ENCODE results near the gene NAPSA. TPM values are rescaled to one million over a fixed set of nuclear protein-coding genes. Genes with fewer than 3 reads are reported as not detected.

NAPSA gene
- total and polyA plus RNA-seq, 2 of the 8 experiments (the other 6 are each of a cell fraction or from before 2014, with no cell fraction given), result 0.71 to 0.73 TPM

DNA sequence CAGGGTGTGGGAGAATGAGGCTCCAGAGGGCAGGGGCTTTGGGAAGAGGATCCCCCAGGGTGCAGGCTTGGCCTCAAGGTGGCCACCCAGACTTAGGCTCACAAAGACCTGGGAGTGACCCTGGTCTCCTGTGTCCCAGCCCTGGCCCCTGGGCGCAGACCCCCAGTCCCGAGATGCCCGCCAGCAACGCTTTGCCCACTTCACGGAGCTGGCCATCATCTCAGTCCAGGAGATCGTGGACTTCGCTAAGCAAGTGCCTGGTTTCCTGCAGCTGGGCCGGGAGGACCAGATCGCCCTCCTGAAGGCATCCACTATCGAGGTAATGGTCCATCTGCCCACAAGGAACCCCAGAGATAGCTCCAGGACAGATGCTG is 13.4 kb upstream of the NAPSA start:
- H3K56ac ChIP-seq (replicated peaks; ENCODE audit: insufficient read length, low read depth, low read length), result no peak overlapping the region
- H3K9ac ChIP-seq (replicated peaks in 1 of 4; ENCODE audit: extremely low read depth in 1 of 4, low read depth in 3 of 4, low read length in 3 of 4), result no peak overlapping the region
- WGBS, 2 experiments (ENCODE audit: extremely low coverage in 1 of 2, insufficient coverage in 1 of 2, insufficient read length in 1 of 2, insufficient replicate concordance in 2 of 2, low coverage in 1 of 2, low lambda C conversion rate in 2 of 2, missing lambda C conversion rate in 1 of 2), result 100% methylated on average over 6 of the region's 10 CpGs; no CpG with 5 or more reads in 1 of the 2 experiments
- peaks cover 5% of the 10 kb centered on the region in 2 experiments for H4K20me1 ChIP-seq (replicated peaks in 1 of 2; ENCODE audit: control insufficient read depth in 1 of 2, insufficient read depth in 2 of 2, low read length in 2 of 2)
- no peak overlapping the region for H3K18ac ChIP-seq (ENCODE audit: extremely low read depth, low read length)
- no peaks in the 10 kb centered on the region; the same call in 1 of the 2 replicates for H3K79me1 ChIP-seq (ENCODE audit: low read depth, low read length)
- no peak overlapping the region for H2BK12ac ChIP-seq (ENCODE audit: low read depth, low read length)
- peaks cover 12 to 43% (median 33%) of the 10 kb centered on the region in 4 experiments for H3K36me3 ChIP-seq (ENCODE audit: control insufficient read depth in 2 of 4, insufficient read depth in 4 of 4, low read length in 3 of 4)
- no peak overlapping the region for H3K27ac ChIP-seq (ENCODE audit: low read depth, low read length)
- no peaks in the 10 kb centered on the region for H3K79me2 ChIP-seq (ENCODE audit: control insufficient read depth in 1 of 2, insufficient read depth in 2 of 2, low read length in 2 of 2)
- no peak overlapping the region for H2BK20ac ChIP-seq (ENCODE audit: low read length)
- no peak overlapping the region for H2BK120ac ChIP-seq (replicated peaks; ENCODE audit: low read depth, low read length)
- H2BK5ac ChIP-seq (ENCODE audit: low read depth, low read length), result no peak overlapping the region
- no peak overlapping the region for H4K91ac ChIP-seq (replicated peaks; ENCODE audit: insufficient read length, low read length)
- H4K8ac ChIP-seq (ENCODE audit: extremely low read depth, insufficient read depth, low read length), result no peak overlapping the region; the same call in 1 of the 2 replicates
- no peak overlapping the region for H3K4ac ChIP-seq (replicated peaks; ENCODE audit: insufficient read length, low read depth, low read length)
- no peak overlapping the region for H3K14ac ChIP-seq (ENCODE audit: insufficient read length)
- H3K27me3 ChIP-seq (replicated peaks in 1 of 4; ENCODE audit: control insufficient read depth in 3 of 4, extremely low read depth in 1 of 4, insufficient read depth in 3 of 4, low read length in 3 of 4), result no peaks in the 10 kb centered on the region
- FAIRE-seq, result no peak
- POLR2A ChIA-PET (ENCODE audit: partially characterized antibody), result no interaction called here
- H3K4me2 ChIP-seq (ENCODE audit: insufficient read depth in 1 of 2, low read depth in 2 of 2, low read length in 2 of 2), result no peak overlapping the region
- peaks cover 2% of the 10 kb centered on the region; the same call in 1 of the 2 replicates for H3K23me2 ChIP-seq (ENCODE audit: low read depth, low read length)
- H2AK5ac ChIP-seq (ENCODE audit: low read depth, low read length), result no peak overlapping the region
- no peak overlapping the region for H2AFZ ChIP-seq (ENCODE audit: low read length)
- no peak overlapping the region for H4K5ac ChIP-seq (ENCODE audit: insufficient read length, low read depth, low read length)
- no peak overlapping the region for H3K23ac ChIP-seq (ENCODE audit: insufficient read length)
- H3K9me3 ChIP-seq (ENCODE audit: insufficient read depth in 2 of 2, low read depth in 1 of 2, low read length in 1 of 2), result no peaks in the 10 kb centered on the region
- no peak overlapping the region for H2BK15ac ChIP-seq (ENCODE audit: low read length)
- no peak overlapping the region for H3K4me3 ChIP-seq (ENCODE audit: extremely low read depth in 1 of 4, insufficient read depth in 2 of 4, low read depth in 3 of 4, low read length in 4 of 4)
- DNase-seq (ENCODE audit: low read depth in 1 of 2, low spot score in 2 of 2), result no peak
- CTCF ChIA-PET (ENCODE audit: partially characterized antibody), result interaction anchor here (0.8 to 3.3 kb wide), 3 partner anchors 10 to 41 kb away, joined by 3 to 11 read pairs (median 3); no protein-coding TSS in a partner anchor
- peaks cover 0 to 5% (median 1%) of the 10 kb centered on the region in 4 experiments; a peak in 5 of 7 replicates for H3K4me1 ChIP-seq (replicated peaks in 1 of 4; ENCODE audit: control insufficient read depth in 3 of 4, insufficient read depth in 4 of 4, low read length in 3 of 4)
- no peak for TF ChIP-seq RBBP5 (IDR thresholded peaks at IDR 0.05; ENCODE audit: borderline replicate concordance, low read depth, low read length)
- no peak for TF ChIP-seq E2F6 (IDR thresholded peaks at IDR 0.05)
- TF ChIP-seq NANOG (IDR thresholded peaks at IDR 0.05; ENCODE audit: insufficient read depth, low read depth, low read length, poor library complexity, severe bottlenecking), result no peak
- no peak for TF ChIP-seq GABPA (IDR thresholded peaks at IDR 0.05; ENCODE audit: borderline replicate concordance, insufficient read depth, low read length)
- no peak for TF ChIP-seq KDM1A (IDR thresholded peaks at IDR 0.05; ENCODE audit: borderline replicate concordance, low read length)
- TF ChIP-seq, protein P1, sequence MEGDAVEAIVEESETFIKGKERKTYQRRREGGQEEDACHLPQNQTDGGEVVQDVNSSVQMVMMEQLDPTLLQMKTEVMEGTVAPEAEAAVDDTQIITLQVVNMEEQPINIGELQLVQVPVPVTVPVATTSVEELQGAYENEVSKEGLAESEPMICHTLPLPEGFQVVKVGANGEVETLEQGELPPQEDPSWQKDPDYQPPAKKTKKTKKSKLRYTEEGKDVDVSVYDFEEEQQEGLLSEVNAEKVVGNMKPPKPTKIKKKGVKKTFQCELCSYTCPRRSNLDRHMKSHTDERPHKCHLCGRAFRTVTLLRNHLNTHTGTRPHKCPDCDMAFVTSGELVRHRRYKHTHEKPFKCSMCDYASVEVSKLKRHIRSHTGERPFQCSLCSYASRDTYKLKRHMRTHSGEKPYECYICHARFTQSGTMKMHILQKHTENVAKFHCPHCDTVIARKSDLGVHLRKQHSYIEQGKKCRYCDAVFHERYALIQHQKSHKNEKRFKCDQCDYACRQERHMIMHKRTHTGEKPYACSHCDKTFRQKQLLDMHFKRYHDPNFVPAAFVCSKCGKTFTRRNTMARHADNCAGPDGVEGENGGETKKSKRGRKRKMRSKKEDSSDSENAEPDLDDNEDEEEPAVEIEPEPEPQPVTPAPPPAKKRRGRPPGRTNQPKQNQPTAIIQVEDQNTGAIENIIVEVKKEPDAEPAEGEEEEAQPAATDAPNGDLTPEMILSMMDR (IDR thresholded peaks at IDR 0.05; ENCODE audit: control extremely low read depth in 1 of 3, insufficient read depth in 1 of 3, low read depth in 1 of 3, low read length in 3 of 3), result no peak
- TF ChIP-seq CBX5 (IDR thresholded peaks at IDR 0.05; ENCODE audit: low read depth, low read length), result no peak
- TF ChIP-seq, protein P2, sequence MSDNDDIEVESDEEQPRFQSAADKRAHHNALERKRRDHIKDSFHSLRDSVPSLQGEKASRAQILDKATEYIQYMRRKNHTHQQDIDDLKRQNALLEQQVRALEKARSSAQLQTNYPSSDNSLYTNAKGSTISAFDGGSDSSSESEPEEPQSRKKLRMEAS (IDR thresholded peaks at IDR 0.05), result no peak
- TF ChIP-seq CHD1 (IDR thresholded peaks at IDR 0.05; ENCODE audit: low read depth, low read length), result no peak
- TF ChIP-seq BACH1 (IDR thresholded peaks at IDR 0.05; ENCODE audit: low read length), result no peak

Measured in H1 (cell line).